DMS 273 treated with DMSO at 0.1 percent for 48 hours (cell line): ENCODE results near the gene TUBGCP2.

ENCODE experiments used
- DNase-seq: peaks from one replicate; lab custom pipeline; 2025; lab: John Stamatoyannopoulos, UW

The TUBGCP2 gene

GRCh38 chr10:133230044-133230361 lies 78.7 kb downstream of the TUBGCP2 start, which contains the start of gene UTF1:
Gene UTF1 (plus strand): TSS chr10:133230217. CDS start chr10:133230289, 72 bp downstream.
- DNase-seq = no peak

DNA sequence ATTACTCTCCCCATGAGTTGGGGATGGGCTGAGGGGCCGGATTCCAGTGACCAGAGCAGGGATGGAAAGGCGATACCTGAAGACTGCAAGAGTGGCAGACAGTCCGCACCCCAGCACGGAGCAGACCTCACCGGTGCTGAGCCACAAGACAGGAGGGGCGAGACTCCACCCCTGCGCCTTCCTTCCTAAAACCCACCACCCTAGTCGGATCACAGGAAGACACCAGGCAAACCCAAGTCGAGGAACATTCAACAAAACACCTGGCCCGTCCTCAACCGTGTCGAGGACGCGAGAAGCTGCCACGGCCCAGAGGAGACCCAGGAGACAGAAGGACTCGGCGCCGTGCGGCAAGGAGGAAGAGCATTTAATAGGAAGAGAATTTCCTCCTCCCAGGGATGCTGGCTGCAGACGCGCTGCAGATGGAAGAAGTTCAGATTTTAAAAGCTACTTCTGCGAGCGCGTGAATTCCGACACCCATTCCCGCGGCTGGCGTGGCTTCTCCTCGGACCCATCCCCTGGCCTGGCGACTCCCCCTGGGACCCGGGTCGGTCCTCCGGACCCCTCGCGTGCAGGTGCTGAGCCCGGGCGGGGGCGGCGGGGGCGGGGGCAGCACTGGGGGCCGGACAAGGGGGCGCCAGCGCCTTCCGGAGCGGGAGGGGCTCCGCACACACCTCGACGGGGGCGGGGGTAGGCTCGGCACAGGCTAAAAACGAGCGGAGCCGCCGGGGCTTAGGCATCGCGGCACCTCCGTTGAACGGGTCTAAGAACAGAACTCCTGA lies 79.2 kb downstream of the TUBGCP2 start:
- no peak for DNase-seq
